Measurements from ENCODE around the gene FANCM. TPM values are rescaled to one million over a fixed set of nuclear protein-coding genes. Genes with fewer than 3 reads are reported as not detected.

Gene FANCM
- total and polyA plus RNA-seq, 9 of the 15 experiments (the other 6 are each of a cell fraction or from before 2014, with no cell fraction given), result 5.1 to 14.4 (median 6.2) TPM

DNA sequence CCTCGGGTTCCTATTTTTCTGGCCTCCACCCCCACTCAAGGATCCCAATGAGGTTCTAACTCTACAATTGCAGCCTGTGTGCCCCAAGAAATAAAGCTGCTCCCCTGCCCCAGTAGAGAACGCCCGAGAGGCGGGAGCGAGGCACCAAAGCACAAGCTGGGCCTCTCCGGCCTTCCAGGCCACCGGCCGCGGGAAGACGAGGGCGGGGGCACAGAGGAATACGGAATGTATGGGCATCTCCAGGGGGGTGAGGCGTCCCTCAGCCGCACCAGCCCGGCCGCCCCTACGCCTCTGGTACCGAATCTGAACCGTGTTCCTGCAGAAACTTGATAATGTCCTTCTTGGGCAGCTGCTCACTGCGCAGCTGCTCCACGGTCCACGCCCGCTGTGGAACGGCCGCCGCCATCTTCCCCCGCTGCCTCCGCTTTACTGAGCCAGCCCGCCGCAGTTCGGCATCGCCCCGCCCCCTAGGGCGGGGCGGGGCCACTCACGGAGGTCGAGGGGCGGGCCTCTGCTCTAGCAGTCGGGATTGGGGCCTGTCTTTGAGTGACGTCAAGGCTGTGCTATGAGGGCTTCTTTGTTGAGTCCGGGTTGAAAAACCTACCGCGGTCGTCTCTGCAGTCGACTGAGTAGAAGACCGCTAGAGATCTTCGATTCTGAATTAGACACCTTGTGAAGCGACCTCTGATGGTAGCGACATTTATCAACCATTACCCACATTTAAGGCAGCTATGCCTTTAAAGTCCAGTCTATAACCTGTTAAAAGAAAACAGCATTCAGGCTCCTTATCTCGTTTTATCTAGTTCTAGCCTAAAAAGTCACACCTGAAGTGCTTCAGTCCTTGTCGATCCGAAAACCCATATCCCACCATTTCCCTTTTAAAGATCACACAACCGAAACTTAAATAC is 1.4 kb upstream of the FANCM start, which contains the start of gene FKBP3 (continued):
- peak in 1 of 2 experiments; percentile 57; a peak in 1 of 4 replicates for TF ChIP-seq SRF (CRISPR knock-in tag; IDR thresholded peaks at IDR 0.05)
- TF ChIP-seq, protein P1, sequence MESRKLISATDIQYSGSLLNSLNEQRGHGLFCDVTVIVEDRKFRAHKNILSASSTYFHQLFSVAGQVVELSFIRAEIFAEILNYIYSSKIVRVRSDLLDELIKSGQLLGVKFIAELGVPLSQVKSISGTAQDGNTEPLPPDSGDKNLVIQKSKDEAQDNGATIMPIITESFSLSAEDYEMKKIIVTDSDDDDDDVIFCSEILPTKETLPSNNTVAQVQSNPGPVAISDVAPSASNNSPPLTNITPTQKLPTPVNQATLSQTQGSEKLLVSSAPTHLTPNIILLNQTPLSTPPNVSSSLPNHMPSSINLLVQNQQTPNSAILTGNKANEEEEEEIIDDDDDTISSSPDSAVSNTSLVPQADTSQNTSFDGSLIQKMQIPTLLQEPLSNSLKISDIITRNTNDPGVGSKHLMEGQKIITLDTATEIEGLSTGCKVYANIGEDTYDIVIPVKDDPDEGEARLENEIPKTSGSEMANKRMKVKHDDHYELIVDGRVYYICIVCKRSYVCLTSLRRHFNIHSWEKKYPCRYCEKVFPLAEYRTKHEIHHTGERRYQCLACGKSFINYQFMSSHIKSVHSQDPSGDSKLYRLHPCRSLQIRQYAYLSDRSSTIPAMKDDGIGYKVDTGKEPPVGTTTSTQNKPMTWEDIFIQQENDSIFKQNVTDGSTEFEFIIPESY (CRISPR knock-in tag; IDR thresholded peaks at IDR 0.05), result no peak
- no peak for TF ChIP-seq POLR2AphosphoS2 (IDR thresholded peaks at IDR 0.05; ENCODE audit: low read length)
- no peak for TF ChIP-seq SRSF9 (IDR thresholded peaks at IDR 0.05; ENCODE audit: borderline replicate concordance, low read depth, low read length)
- TF ChIP-seq ZNF282 (CRISPR knock-in tag; IDR thresholded peaks at IDR 0.05), result no peak
- TF ChIP-seq ZNF79 (CRISPR knock-in tag; IDR thresholded peaks at IDR 0.05; ENCODE audit: low read depth), result no peak
- TF ChIP-seq RBM14 (IDR thresholded peaks at IDR 0.05; ENCODE audit: borderline replicate concordance, insufficient read depth, low read depth, low read length), result no peak
- TF ChIP-seq RBM39 (optimal IDR thresholded peaks at IDR 0.05; ENCODE audit: low read depth, low read length), result no peak
- TF ChIP-seq HMGN3 (IDR thresholded peaks at IDR 0.05; ENCODE audit: borderline replicate concordance, extremely low read depth, insufficient read length, low read depth, low read length), result peak; percentile 25
- no peak for TF ChIP-seq CEBPG (CRISPR knock-in tag; IDR thresholded peaks at IDR 0.05)
- TF ChIP-seq CEBPG (tag; conservative IDR thresholded peaks at IDR 0.05 in 1 of 2, IDR thresholded peaks at IDR 0.05 in 1 of 2), result no peak
- TF ChIP-seq ZKSCAN3 (CRISPR knock-in tag; IDR thresholded peaks at IDR 0.05), result no peak
- no peak for TF ChIP-seq GATAD2A (IDR thresholded peaks at IDR 0.05)
- TF ChIP-seq GABPA (tag; conservative IDR thresholded peaks at IDR 0.05; ENCODE audit: low read depth), result no peak; the same call in 1 of the 2 replicates
- no peak for TF ChIP-seq KLF10 (CRISPR knock-in tag; IDR thresholded peaks at IDR 0.05)
- TF ChIP-seq MYC (IDR thresholded peaks at IDR 0.05; ENCODE audit: low read depth, low read length), result no peak
- TF ChIP-seq MYC (CRISPR knock-in tag; IDR thresholded peaks at IDR 0.05; ENCODE audit: borderline replicate concordance, low read depth), result 0 out of 2 replicates have a peak, but pooled peaks have one; percentile 28
- TF ChIP-seq, protein P2, sequence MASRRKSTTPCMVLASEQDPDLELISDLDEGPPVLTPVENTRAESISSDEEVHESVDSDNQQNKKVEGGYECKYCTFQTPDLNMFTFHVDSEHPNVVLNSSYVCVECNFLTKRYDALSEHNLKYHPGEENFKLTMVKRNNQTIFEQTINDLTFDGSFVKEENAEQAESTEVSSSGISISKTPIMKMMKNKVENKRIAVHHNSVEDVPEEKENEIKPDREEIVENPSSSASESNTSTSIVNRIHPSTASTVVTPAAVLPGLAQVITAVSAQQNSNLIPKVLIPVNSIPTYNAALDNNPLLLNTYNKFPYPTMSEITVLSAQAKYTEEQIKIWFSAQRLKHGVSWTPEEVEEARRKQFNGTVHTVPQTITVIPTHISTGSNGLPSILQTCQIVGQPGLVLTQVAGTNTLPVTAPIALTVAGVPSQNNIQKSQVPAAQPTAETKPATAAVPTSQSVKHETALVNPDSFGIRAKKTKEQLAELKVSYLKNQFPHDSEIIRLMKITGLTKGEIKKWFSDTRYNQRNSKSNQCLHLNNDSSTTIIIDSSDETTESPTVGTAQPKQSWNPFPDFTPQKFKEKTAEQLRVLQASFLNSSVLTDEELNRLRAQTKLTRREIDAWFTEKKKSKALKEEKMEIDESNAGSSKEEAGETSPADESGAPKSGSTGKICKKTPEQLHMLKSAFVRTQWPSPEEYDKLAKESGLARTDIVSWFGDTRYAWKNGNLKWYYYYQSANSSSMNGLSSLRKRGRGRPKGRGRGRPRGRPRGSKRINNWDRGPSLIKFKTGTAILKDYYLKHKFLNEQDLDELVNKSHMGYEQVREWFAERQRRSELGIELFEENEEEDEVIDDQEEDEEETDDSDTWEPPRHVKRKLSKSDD (conservative IDR thresholded peaks at IDR 0.05; ENCODE audit: low read length), result no peak
- TF ChIP-seq CHCHD3 (CRISPR knock-in tag; IDR thresholded peaks at IDR 0.05), result no peak
- no peak for TF ChIP-seq ZFP30 (CRISPR knock-in tag; IDR thresholded peaks at IDR 0.05; ENCODE audit: borderline replicate concordance)
- no peak for TF ChIP-seq SMARCB1 (IDR thresholded peaks at IDR 0.05; ENCODE audit: insufficient read length, low read depth)
- no peak for TF ChIP-seq MECOM (CRISPR knock-in tag; IDR thresholded peaks at IDR 0.05)
- TF ChIP-seq FUS (optimal IDR thresholded peaks at IDR 0.05; ENCODE audit: low read depth, low read length), result no peak
